ENCODE results near the gene OGG1.

Gene OGG1

DNA sequence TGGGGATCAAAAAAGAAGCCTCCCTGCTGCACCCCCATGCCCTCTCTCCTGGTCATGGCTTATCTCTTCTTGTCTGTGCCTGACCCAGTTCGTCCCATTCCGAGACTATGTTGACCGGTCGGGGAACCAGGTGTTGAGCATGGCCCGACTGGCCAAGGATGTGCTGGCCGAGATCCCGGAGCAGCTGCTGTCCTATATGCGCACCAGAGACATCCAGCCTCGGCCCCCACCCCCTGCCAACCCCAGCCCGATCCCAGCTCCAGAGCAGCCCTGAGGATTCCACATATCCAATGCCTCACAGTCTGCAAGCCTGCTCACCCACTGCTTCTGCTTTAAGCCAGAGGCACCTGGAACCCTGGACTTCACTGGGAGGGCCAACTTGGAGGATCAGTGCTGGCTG, 20.3 kb upstream of the OGG1 start:
- DNase-seq = no peak

DNA sequence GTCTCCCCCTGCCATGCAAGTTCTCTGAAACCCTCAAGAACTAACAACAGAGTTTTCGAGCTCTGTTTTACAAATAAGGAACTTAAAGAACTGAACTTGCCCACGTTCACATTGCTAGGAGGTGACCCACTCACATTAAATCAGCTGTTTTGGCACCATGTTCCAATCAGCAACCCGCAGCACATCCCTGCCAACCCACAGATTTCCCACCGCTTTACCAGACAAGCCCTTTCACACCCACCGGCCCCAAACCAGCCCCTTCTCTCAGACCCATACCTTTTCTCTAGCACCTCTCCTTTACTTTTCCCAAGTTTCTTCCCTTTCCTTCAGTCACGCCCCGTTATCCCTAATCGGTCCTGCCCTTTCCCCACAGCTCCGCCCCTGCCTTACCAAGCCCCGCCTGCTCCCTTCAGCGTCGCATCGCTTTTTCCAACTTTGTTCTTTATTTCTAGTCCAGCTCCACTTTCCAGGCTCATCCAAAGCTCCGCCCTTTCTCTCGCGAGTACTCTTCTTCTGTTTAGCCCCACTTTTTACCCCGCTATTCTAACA, 19.0 kb upstream of the OGG1 start:
- DNase-seq = no peak

DNA sequence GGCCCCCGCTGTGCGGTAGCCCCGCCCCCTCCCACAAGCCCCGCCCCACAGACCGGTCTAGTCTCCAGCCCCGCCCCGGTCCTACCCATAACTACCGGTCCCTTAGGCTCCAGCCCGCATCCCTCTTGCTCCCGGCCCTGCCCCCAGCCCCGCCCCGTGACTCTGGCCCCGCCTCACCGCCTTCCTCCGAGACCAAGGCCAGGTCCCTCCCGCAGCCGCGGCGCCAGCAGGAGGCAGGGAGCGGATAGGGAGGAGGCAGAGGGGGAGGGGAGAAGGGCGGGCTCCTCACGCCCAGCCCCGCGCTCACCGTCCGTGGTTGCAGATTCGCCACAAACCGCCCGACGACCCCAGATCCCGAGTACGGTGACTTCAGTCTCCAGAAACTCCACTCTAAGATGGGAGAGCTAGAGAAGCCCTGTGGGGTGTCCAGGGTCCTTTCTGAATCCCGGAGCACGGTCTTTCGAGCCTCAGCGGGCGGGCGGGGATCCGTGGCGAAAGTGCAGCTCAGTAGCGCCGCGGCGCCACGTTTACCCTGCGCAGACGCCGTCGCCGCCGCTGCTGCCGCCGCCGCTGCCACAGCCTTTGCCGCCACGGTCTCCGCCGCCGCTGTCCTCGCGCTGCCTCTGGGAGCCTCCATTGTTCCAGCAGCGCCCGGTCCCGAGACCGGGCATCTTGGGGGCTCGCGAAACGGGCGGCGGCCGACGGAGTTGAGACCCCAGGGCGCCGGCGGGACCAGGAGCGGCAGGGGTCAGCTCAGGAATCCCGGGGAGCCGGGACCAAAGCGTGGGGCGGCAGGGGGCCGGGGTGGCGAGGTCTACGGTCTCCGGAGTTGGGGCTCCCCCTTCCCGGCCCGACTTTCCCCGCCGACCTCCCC, 18.3 kb upstream of the OGG1 start, which contains the start of gene BRPF1:
Gene BRPF1, plus strand, starts transcription at position 530 of the 874 bp plus-strand sequence. CDS start 2,406 bp downstream, outside the sequence.
- peak; percentile 100 for DNase-seq

DNA sequence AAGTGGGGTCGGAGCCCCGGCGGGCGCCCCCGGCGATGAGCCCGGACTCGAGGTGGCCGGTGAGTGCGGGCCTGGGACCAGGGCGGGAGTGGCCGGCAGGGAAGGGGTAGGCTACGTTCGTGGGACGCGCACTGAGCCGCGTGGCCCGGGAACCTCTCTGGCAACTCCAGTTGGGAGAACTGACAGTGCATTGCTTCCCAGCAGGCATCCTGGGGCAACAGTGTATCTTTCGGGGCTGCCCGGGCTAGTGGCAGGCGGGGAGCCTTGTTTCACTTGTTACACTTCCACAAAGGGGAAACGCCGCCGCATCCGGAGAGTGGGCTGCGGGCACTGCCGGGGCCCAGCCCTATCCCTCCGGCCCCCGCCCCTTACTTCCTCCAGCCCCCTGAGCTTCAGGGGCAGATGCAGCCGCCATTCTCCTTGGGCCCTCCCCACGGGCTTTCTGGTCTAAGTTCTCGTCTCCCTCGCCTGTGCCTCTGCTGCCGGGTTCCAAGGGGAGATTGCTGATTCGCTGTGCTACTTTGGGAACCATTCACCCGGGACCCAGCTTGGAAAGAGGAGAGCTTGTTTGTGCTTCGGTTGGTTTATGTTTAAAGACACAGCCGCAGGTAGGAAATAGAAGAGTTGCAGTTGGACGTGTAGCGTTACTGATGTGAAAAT, 17.5 kb upstream of the OGG1 start:
- peak; percentile 58 for DNase-seq

DNA sequence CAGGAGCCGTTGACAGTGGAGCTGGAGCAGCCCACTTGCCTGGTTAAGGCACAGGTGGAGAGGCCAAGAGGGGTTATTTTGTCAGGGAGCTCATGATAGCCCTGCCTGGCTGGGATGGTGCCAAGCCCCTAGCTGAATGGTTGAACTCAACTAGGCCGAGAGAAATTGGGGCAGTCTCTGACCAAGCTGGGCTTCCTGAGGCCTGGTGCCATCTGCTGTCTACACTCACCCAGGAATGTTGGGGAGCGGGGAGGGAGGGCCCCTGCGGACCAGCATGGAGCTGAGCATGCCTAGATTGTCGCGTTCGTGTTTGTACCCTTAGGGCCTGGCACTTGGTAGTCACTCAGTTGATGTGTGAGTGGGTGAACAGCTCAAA, 17.0 kb upstream of the OGG1 start:
- DNase-seq = no peak

DNA sequence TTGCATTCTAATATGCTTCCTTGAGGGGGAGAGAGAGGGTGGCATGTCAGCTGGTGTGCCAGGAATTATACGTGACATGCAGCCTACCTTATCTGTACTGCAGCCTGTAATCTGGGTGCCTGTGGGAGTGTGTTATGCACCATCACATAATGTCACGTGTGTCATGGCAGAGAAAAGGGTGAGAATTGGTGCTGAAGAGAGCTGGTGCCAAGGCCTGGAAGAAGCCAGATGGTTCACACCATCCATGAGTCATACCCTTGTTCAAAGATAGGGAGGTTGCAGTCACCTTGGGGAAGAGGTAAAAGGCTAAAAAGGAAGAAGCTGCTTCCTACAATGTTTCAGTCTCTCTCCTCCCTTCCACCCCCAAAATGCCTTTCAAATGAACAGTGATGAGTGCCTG, 12.9 kb upstream of the OGG1 start:
- no peak for DNase-seq

DNA sequence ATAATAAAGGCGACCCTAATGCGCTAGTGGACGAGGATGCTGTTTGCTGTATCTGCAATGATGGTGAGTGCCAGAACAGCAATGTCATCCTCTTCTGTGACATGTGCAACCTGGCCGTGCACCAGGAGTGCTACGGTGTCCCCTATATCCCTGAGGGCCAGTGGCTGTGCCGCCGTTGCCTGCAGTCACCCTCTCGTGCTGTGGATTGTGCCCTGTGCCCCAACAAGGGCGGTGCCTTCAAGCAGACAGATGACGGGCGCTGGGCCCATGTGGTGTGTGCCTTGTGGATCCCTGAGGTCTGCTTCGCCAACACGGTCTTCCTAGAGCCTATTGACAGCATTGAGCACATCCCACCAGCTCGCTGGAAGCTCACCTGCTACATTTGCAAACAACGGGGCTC, 10.6 kb upstream of the OGG1 start:
- no peak for DNase-seq

DNA sequence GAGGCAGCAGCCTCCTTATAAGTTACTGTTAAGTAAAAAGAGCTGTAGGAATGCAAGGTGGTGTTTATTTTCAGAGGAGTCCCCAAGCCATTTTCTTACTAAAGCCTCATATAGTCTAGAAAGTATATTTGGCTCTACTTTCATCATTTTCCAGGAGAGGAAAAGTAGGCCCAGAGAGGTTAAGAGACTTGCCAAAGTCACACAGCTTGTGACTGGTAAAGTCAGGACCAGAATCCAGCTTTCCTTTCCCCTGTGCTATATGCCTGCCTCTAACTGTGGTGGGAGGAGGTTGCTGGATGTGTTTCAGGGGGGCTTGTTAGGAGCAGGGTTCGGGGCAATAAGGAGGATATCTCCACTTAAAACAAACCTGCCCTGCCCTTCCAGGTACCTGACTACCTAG, 7.2 kb upstream of the OGG1 start:
- DNase-seq = no peak

DNA sequence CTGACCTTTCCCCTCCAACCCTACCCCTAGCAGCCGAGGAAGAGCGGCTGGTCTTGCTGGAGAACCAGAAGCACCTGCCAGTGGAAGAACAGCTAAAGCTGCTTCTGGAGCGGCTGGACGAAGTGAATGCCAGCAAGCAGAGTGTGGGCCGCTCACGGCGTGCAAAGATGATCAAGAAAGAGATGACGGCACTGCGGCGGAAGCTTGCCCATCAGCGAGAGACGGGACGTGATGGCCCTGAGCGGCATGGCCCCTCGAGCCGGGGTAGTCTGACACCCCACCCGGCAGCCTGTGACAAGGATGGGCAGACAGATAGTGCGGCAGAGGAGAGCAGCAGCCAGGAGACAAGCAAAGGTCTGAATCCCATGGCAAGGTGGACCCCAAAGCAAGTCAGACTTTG, 6.2 kb upstream of the OGG1 start:
- no peak for DNase-seq

DNA sequence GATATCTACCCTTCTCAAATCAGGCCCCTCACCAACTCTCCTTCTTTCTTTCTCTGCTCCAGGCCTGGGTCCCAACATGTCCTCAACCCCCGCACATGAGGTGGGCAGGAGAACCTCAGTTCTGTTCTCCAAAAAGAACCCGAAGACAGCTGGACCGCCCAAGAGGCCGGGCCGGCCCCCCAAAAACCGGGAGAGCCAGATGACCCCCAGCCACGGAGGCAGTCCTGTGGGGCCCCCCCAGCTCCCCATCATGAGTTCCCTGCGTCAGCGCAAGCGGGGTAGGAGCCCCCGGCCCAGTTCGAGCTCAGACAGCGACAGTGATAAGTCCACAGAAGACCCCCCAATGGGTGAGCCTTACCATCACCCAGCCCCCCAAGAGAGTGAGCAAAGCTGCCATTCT, 5.6 kb upstream of the OGG1 start:
- no peak for DNase-seq

DNA sequence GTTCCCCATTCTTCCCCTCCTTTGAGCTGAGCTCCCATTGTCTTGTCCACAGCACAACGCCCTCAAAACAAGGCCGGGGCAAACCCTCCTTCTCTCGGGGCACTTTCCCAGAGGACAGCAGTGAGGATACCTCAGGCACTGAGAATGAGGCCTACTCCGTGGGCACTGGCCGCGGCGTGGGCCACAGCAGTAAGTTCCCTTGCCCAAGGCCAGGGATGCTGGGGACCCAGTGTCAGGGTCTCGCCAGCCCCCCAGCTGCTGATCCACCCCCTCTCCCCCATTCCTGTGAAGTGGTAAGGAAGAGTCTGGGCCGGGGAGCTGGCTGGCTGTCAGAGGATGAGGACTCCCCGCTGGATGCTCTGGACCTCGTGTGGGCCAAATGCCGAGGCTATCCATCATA, 4.2 kb upstream of the OGG1 start:
- DNase-seq = no peak

DNA sequence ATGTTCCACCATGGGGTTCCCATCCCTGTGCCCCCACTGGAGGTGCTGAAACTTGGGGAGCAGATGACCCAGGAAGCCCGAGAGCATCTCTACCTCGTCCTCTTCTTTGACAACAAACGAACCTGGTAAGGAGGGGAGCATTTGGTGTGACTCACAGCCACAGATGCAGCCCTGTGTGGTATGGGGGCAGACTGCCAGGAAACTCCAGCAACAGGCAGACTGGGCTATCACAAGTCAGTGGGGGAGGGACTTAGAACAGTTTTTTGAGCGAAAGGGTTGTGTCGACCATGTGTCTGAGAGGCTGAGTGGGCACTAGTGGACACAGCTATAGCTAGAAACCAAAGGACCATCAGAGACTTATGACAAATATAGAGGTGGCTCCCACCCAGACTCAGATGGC, 3.4 kb upstream of the OGG1 start:
- no peak for DNase-seq

DNA sequence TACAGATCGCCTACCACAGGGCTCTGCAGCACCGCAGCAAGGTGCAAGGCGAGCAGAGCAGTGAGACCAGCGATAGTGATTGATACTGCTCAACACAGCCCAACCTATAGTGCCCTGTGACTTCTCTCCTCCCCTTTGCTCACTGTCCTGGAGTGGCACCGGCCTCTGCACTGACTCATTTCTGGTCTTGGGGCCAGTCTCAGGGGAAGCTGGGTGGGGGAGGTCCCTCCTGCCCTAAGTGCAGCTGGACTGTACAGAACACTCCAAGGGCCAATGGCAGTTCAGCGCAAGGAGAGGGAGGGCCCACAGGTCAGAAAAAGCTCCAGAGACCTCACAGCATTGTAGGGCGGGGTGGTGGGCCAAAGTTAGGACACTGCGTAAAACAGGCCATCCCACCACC, 2.5 kb upstream of the OGG1 start:
- DNase-seq = no peak

DNA sequence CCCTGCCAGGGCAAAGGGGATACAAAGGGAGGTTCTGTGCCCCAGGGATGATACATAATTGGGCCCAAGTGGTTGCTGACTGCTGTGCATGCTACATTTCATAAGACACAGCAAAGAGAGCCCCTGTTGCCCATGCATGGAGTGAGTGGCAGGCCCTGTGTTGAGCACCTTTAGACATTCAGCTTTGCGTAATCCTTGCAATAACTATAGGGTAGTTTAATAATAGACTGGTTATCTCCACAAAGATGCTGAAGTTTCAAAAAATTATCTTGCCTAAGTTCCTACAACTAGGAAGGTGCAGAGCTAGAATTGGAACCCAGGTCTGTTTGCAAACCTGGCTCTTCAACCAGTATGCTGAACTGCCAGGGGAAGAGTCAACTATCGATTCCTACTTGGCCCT, 1.7 kb upstream of the OGG1 start:
- DNase-seq = no peak

DNA sequence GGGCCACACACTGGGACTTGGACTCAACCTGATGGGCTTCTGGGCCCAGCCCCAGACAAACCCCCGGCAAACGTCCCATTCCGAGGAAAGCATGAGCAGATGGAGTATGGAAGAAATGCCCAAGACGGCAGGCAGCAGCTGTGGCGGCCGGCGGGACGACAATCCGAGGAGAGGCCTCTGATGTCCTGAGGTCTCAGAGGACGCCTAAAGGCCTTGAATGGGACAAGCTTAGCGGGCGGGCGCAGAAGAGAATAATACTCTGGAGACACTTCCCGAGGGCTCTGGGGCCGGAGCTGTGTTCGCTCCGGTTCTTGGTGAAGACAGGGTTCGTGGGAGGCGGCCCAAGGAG, 482 bp upstream of the OGG1 start:
- no peak for DNase-seq

DNA sequence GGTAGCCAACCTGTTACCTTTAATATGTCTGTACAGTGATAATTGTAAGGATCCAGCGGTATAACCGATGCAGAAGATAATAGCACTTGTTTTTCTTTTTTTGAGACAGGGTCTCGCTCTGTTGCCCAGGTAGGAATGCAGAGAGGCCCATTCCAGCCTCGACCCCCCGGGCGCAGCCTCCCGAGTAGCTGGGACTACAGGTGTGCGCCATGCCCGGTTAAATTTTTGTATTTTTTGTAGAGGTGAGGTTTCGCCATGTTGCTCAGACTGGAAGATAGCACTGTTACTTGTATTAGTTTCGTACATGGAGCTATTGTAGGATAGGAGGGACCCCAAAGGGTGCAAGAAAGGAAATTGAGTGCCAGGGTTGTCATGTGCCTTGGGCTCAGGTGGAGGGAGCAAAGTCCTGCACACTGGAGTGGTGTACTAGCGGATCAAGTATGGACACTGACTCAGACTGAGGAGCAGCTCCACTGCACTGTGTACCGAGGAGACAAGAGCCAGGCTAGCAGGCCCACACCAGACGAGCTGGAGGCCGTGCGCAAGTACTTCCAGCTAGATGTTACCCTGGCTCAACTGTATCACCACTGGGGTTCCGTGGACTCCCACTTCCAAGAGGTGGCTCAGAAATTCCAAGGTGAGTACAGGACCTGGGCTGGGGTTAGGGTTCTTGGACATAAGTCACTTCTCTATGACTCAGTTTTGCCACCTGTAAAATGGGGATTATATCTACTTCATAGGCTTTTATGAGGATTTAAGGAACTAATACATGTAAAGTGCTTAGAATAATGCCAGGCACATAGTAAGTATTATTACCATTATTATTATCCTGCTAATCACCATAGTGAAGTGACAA, 1.0 kb downstream of the OGG1 start:
- DNase-seq = no peak

DNA sequence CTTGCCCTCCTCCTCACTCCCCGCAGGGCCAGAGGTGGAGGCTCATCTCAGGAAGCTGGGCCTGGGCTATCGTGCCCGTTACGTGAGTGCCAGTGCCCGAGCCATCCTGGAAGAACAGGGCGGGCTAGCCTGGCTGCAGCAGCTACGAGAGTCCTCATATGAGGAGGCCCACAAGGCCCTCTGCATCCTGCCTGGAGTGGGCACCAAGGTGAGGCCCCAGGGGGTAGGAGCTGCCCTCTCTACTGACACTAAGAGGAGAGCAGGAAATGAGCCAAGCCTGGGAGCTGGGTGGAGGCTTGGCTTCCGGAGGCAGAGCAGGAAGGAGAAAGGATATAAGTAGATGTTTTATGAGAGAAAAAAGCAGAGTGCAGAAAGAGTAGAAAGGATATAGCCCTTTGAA, 4.9 kb downstream of the OGG1 start:
- no peak for DNase-seq

DNA sequence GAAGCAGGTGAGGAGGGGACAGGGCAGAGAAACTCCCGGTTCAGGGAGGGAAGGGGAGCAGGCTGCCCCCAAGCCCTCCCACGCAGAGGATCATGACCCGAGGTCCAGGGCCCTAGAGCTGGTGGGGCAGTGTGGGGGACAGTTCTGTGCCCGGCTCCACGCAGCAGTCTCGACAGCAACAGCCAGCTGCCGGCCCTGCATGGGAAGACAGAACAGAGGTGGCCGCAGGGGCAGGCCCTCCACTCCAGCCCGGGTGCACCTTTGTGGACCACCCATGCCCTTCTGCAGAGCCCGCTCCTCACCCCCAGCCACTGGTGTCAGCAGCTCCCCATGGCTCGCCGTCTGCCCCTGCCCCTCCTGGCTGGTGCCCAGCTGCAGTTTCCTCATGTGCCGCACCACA, 7.7 kb downstream of the OGG1 start:
- DNase-seq = no peak

DNA sequence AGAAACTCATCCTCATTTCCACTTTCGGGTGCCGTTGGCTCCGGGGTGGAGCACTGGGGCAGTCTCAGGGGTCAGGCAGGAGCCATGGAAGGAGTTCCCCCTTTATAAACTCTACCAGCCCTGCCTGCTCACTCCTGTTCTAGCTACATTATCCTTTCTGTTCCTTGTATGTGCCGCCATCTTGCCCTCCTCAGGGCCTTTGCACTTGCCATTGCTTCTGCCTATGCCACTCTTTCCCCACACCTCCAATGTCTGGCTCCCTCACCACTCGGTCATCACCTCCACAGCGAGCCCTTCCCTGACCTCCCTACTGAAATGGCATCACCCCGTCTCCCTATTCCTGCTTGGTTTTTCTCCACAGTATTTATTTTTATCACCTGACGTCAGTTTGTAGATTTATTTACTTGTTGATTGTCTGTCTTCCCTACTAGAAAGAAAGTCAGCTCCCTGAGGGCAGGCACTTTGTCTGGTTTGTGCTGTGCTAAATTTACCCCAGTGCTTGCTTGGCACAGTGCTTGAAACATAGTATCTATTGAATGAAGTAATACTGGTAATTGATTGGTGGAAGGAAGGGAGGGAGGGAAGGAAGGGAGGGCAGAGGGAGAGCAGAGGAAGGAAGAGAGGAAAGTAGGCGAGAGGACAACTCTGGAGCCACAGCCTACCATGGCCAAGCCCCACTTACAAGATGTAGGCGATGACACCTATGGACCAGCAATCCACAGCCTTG, 11.2 kb downstream of the OGG1 start:
- no peak for DNase-seq

DNA sequence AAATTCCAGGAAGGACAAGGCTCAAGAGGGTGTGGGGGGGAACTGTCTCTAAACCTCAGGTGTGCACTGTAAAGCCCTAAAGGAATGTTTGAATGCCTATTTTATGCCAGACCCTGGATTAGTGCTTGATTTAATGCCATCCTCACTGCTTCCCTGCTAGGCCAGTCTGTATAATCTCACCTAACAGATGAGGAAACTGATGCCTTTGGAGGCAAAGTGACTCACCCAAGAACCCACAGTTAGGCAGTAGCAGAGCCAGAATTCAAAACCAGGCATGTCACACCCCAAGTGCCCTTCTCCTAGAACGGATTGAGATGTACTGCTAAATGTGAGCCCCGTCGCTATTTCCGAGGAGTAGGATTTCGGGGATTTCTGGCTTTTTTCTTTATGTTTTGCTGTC, 12.2 kb downstream of the OGG1 start:
- no peak for DNase-seq

DNA sequence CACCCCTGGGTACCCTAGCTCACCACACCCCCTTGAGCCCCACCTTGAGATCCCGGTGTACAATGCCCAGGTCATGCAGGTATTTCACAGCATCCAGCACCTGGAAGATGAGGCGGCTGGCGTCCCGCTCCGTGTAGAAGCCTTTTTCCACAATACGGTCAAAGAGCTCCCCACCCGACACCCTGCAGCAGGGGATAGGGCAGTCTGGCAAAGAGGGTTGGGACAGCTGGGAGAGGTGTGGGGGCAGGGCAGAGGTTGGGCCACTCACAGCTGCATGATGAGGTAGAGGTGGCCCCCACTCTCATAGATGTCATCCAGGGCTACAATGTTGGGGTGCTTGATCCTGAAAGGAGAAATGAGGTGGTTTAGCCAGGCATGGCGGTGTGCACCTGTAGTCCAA, 13.1 kb downstream of the OGG1 start:
- DNase-seq = no peak

DNA sequence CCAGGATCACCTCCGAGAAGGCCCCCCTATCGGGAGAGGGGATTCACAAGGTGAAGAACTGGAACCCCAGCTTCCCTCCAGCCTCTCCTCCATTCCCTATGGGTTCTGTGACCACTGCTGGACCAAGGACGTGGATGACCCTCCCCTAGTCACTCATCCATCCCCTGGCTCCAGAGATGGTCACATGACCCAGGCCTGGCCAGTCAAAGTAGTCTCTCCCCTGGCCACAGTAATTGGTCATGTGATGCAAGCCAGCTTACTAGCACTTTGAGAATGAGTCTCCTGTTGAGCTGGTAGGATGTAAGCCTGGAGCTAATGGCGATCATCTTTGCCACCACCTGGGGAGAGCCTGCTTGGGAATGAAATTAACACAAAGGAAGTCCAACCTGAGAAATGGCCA, 16.1 kb downstream of the OGG1 start:
- no peak for DNase-seq

DNA sequence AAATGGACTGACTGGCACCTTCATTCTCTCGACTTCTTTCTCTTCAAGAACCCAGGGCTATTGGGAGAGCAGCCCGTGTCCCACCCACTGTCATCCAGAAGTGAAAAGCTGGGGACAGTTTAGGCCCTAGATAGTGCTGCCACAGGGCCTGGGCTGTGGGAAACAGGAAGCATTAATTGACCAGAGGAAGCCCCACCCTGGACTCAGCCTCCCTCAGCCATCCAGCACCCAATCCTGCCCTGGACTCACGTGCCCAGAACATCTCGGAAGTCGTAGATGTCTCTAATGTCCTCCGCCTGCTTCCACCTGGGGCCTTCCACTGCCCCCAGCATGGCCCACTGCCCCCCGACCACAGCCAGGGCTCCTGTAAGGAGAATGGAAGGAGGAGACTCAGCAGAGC, 17.7 kb downstream of the OGG1 start:
- no peak for DNase-seq
